CD4-positive, alpha-beta T cell (primary cell): Measurements from ENCODE around the gene AKAP12. TPM values are rescaled to one million over a fixed set of nuclear protein-coding genes. Genes with fewer than 3 reads are reported as not detected.

Experiments used
- ATAC-seq: fragments of 200-7000 bp; cut with Tn5 transposase; one replicate; pipeline ENCODE4 v1.10.0; 2022; ENCODE audit warnings: mild to moderate bottlenecking; ENCODE audit not compliant: poor library complexity
- CTCF ChIA-PET: fragments of 350-600 bp; sonication (Branson Sonifier 250); formaldehyde crosslinking; loops from one replicate; lab custom pipeline; 2021; ENCODE audit warnings: antibody characterized with exemption, inconsistent platforms; lab: Charles Lee
- POLR2A ChIA-PET: fragments of 350-600 bp; sonication (Branson Sonifier 250); formaldehyde crosslinking; loops from one replicate; lab custom pipeline; 2021; ENCODE audit warnings: antibody characterized with exemption, inconsistent platforms; lab: Charles Lee
- DNase-seq, 14 experiments: peaks; one replicate each; pipeline ENCODE4 v3.0.0-alpha.2; 2013 to 2020; ENCODE audit warnings: mixed read lengths in 2 of 14
- H3K27ac ChIP-seq, 2 donors: one replicate each; pipeline versions ENCODE4 v1.5.1 to v1.7.0; 2013; ENCODE audit warnings: low read length in 2 of 2, low read depth in 1 of 2, mild to moderate bottlenecking in 1 of 2
- H3K27me3 ChIP-seq, 2 experiments: 1 replicate in 1 of 2; 2 replicates in 1 of 2; pipeline versions ENCODE4 v1.6.1 to v1.7.0; 2013; ENCODE audit warnings: low read length in 2 of 2, control low read depth in 1 of 2, mild to moderate bottlenecking in 1 of 2, moderate library complexity in 1 of 2; ENCODE audit not compliant: insufficient read depth in 2 of 2, control insufficient read depth in 1 of 2
- H3K36me3 ChIP-seq: one replicate; pipeline ENCODE4 v1.6.1; 2013; ENCODE audit warnings: low read length, control low read depth; ENCODE audit not compliant: insufficient read depth
- H3K4me1 ChIP-seq: one replicate; pipeline ENCODE4 v1.6.1; 2013; ENCODE audit warnings: low read length, control low read depth; ENCODE audit not compliant: insufficient read depth
- H3K4me3 ChIP-seq: one replicate; pipeline ENCODE4 v1.5.1; 2013; ENCODE audit warnings: mild to moderate bottlenecking, low read length, moderate library complexity
- H3K9me3 ChIP-seq, 2 experiments: 1 replicate in 1 of 2; 2 replicates in 1 of 2; pipeline versions ENCODE4 v1.6.1 to v1.7.0; 2013; ENCODE audit warnings: low read length in 2 of 2, mild to moderate bottlenecking in 2 of 2, control low read depth in 1 of 2, moderate library complexity in 1 of 2; ENCODE audit not compliant: control insufficient read depth in 1 of 2, insufficient read depth in 1 of 2
- H3K27ac Mint-ChIP-seq: one replicate; pipeline ENCODE4 v1.8.0; 2020; ENCODE audit warnings: mixed read lengths
- H3K27me3 Mint-ChIP-seq: one replicate; pipeline ENCODE4 v1.8.0; 2021; ENCODE audit warnings: mixed read lengths
- H3K36me3 Mint-ChIP-seq: one replicate; pipeline ENCODE4 v1.8.0; 2021; ENCODE audit warnings: low read depth, mixed read lengths
- H3K4me1 Mint-ChIP-seq: one replicate; pipeline ENCODE4 v1.8.0; 2021; ENCODE audit warnings: low read depth, mixed read lengths
- H3K4me3 Mint-ChIP-seq: one replicate; pipeline ENCODE4 v1.8.0; 2020; ENCODE audit warnings: mild to moderate bottlenecking, mixed read lengths
- H3K9me3 Mint-ChIP-seq: one replicate; pipeline ENCODE4 v1.8.0; 2020; ENCODE audit warnings: mixed read lengths
- CTCF ChIP-seq: fragments of 200-600 bp; IDR thresholded peaks from one replicate; pipeline ENCODE4 v1.8.0; 2022; ENCODE audit warnings: antibody characterized with exemption, mild to moderate bottlenecking
- intact Hi-C, 2 experiments: fragments of 100-400 bp; cut with DNase I in 1 of 2; cut with micrococcal nuclease in 1 of 2; formaldehyde crosslinking; loops; one replicate each; pipeline versions ENCODE4 v1.15.1 to v1.9.0; 2023 to 2025; cut with DNase I, micrococcal nuclease
- total RNA-seq, 174 experiments: library from RNA in 2 of 174; stranded (reverse) in 2 of 174; gene quantifications; one replicate each; pipeline ENCODE4 v1.2.3 and lab custom pipeline; 2021 to 2026

AKAP12 gene
- total RNA-seq, 2 experiments from 2014 or later: 0.03 to 0.05 TPM

GRCh38 chr6:151317995-151318365, 78.2 kb downstream of the AKAP12 start:
- Histone ChIP-seq H3K4me3 (no peak overlapping the region), H3K27me3 (peaks cover 0 to 2% of the 10 kb centered on the region in 2 experiments), H3K4me1 (no peaks in the 10 kb centered on the region), H3K27ac (no peak overlapping the region), H3K36me3 (no peaks in the 10 kb centered on the region), H3K9me3 (no peaks in the 10 kb centered on the region)
- ChIA-PET CTCF (no interaction called here), POLR2A (no interaction called here)
- ATAC-seq (no peak), DNase-seq (no peak)
- Mint-ChIP-seq H3K36me3 (no peaks in the 10 kb centered on the region), H3K27me3 (peaks cover 5% of the 10 kb centered on the region), H3K4me3 (no peak overlapping the region), H3K27ac (no peak overlapping the region), H3K9me3 (peaks cover 5% of the 10 kb centered on the region), H3K4me1 (no peaks in the 10 kb centered on the region)
- TF ChIP-seq CTCF: no peak
- intact Hi-C loops: no loop called here

- peaks cover 4 to 10% of the 10 kb centered on the region in 2 experiments for H3K27me3 ChIP-seq
- no peak overlapping the region for H3K27ac Mint-ChIP-seq
- no peaks in the 10 kb centered on the region for H3K36me3 Mint-ChIP-seq
- ATAC-seq: no peak
- H3K36me3 ChIP-seq: no peaks in the 10 kb centered on the region
- no peaks in the 10 kb centered on the region for H3K9me3 ChIP-seq
- H3K27ac ChIP-seq: no peak overlapping the region
- H3K4me1 Mint-ChIP-seq: peaks cover 11% of the 10 kb centered on the region
- H3K9me3 Mint-ChIP-seq: peaks cover 5% of the 10 kb centered on the region
- no peak for DNase-seq
- intact Hi-C loops: no loop called here
- ChIA-PET POLR2A (no interaction called here), CTCF (interaction anchor here (0.7 kb wide), 1 partner anchor 208 kb away, joined by 3 read pairs; no protein-coding TSS in a partner anchor)
- H3K4me3 Mint-ChIP-seq: no peak overlapping the region
- TF ChIP-seq CTCF: no peak
- peaks cover 9% of the 10 kb centered on the region for H3K4me1 ChIP-seq
- H3K27me3 Mint-ChIP-seq: peaks cover 24% of the 10 kb centered on the region
- H3K4me3 ChIP-seq: no peak overlapping the region
These were observed 80.4 kb downstream of the AKAP12 start for GRCh38 chr6:151320140-151320539.

GRCh38 chr6:151321438-151321837, 81.7 kb downstream of the AKAP12 start:
- Mint-ChIP-seq H3K4me3 (no peak overlapping the region), H3K4me1 (peaks cover 22% of the 10 kb centered on the region), H3K27ac (no peak overlapping the region), H3K9me3 (no peaks in the 10 kb centered on the region), H3K36me3 (no peaks in the 10 kb centered on the region), H3K27me3 (peaks cover 34% of the 10 kb centered on the region)
- CTCF ChIA-PET: interaction anchor here (0.6 to 1.1 kb wide), 3 partner anchors 307 to 429 kb away, joined by 3 to 4 read pairs (median 3); no protein-coding TSS in a partner anchor
- no peaks in the 10 kb centered on the region for H3K9me3 ChIP-seq
- H3K4me3 ChIP-seq: no peak overlapping the region
- peaks cover 13 to 19% of the 10 kb centered on the region in 2 experiments for H3K27me3 ChIP-seq
- POLR2A ChIA-PET: no interaction called here
- H3K36me3 ChIP-seq: no peaks in the 10 kb centered on the region
- H3K27ac ChIP-seq: no peak overlapping the region
- peaks cover 17% of the 10 kb centered on the region for H3K4me1 ChIP-seq
- TF ChIP-seq CTCF: no peak
- intact Hi-C loops: no loop called here
- ATAC-seq: no peak
- DNase-seq: no peak
